ENCODE results near the gene ANKRD31.
"Not testable (repeated sequence)": the region's sequence is repeated elsewhere in the genome, so short reads cannot be mapped to it uniquely, and the experiment has no call there.

The ANKRD31 gene

GRCh38 chr5:75275756-75276155 lies 39.1 kb upstream of the ANKRD31 start:
- TF ChIP-seq, protein P1, sequence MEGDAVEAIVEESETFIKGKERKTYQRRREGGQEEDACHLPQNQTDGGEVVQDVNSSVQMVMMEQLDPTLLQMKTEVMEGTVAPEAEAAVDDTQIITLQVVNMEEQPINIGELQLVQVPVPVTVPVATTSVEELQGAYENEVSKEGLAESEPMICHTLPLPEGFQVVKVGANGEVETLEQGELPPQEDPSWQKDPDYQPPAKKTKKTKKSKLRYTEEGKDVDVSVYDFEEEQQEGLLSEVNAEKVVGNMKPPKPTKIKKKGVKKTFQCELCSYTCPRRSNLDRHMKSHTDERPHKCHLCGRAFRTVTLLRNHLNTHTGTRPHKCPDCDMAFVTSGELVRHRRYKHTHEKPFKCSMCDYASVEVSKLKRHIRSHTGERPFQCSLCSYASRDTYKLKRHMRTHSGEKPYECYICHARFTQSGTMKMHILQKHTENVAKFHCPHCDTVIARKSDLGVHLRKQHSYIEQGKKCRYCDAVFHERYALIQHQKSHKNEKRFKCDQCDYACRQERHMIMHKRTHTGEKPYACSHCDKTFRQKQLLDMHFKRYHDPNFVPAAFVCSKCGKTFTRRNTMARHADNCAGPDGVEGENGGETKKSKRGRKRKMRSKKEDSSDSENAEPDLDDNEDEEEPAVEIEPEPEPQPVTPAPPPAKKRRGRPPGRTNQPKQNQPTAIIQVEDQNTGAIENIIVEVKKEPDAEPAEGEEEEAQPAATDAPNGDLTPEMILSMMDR (IDR thresholded peaks at IDR 0.05; ENCODE audit: insufficient read depth, low read depth, low read length, missing control alignments): no peak
- no peak for DNase-seq (ENCODE audit: low read depth)
- H3K4me3 ChIP-seq (ENCODE audit: low read length): no peak overlapping the region

DNA sequence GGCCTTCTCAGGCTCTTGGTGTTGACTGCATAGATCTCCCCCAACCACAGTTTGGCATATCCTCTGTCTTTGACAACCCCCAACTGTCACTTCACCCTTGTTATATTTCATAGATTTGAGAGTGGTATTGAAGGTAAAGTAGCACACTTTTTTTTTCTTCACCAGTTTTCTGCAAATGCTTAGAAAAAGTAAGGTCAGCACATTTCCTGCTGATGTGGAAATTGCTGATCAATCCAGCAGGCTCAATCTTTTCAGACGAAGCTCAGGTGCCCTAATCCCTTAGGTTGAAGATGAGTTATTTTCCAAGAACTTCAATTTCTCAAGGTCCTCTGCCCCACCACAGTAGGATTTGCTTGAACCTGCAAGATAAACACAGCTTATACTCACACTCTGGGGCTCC lies 38.5 kb upstream of the ANKRD31 start:
- no peak for DNase-seq (ENCODE audit: low read depth)
- H3K4me3 ChIP-seq (ENCODE audit: low read length): no peak overlapping the region
- TF ChIP-seq, protein P1 (IDR thresholded peaks at IDR 0.05; ENCODE audit: insufficient read depth, low read depth, low read length, missing control alignments): no peak

- TF ChIP-seq, protein P1 (IDR thresholded peaks at IDR 0.05; ENCODE audit: insufficient read depth, low read depth, low read length, missing control alignments): no peak
- no peak for DNase-seq (ENCODE audit: low read depth)
- no peak overlapping the region for H3K4me3 ChIP-seq (ENCODE audit: low read length)
Measured at GRCh38 chr5:75274486-75274885, 37.8 kb upstream of the ANKRD31 start.

GRCh38 chr5:75270605-75271004 lies 33.9 kb upstream of the ANKRD31 start:
- DNase-seq (ENCODE audit: low read depth); H3K4me3 ChIP-seq (ENCODE audit: low read length): not testable (repeated sequence)

DNA sequence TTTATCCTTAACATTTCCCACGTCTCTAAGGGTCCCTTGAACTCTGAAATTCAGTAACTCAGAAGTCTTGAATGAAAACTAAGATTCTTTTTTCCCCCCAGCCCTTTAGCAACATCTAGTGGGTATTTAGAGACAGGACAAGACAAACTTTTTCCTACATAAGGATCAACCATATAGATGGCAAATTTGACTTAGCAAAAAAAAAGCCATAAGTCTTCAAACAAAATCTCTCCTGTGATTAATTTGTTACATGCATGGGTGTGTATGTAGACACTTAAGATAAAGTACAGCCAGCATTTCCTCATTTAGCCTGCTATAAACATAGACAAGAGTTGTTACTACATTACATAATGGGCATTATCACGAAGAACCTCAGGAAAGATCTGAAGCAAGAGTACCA lies 29.1 kb upstream of the ANKRD31 start:
- peak; percentile 70 for DNase-seq (ENCODE audit: low read depth)
- TF ChIP-seq, protein P1 (IDR thresholded peaks at IDR 0.05; ENCODE audit: insufficient read depth, low read depth, low read length, missing control alignments): peak; percentile 73
- no peak overlapping the region for H3K4me3 ChIP-seq (ENCODE audit: low read length)

- H3K4me3 ChIP-seq (ENCODE audit: low read length): no peak overlapping the region
- no peak for DNase-seq (ENCODE audit: low read depth)
- TF ChIP-seq, protein P1 (IDR thresholded peaks at IDR 0.05; ENCODE audit: insufficient read depth, low read depth, low read length, missing control alignments): no peak
Measured at GRCh38 chr5:75262271-75262670, 25.6 kb upstream of the ANKRD31 start.

DNA sequence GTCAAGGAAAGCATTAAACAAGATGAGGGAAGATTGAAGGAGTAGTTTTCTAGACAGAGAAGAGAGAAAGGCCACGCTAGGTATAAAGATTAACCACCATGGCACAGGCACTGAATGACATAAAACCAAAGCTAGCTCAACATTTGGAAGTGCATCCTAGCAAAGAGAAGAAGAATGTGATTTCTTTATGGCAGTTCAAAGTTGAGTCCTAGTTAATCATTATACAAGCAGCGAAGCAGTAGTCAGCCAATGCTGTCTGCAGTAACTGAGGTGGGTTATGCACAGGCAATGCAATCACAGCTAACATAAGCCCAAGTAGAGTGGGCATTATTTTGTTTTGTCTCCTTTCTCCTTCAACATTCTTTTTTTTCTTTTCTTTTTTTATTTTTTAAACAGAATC lies 24.0 kb upstream of the ANKRD31 start:
- TF ChIP-seq, protein P1 (IDR thresholded peaks at IDR 0.05; ENCODE audit: insufficient read depth, low read depth, low read length, missing control alignments): no peak
- DNase-seq (ENCODE audit: low read depth): no peak
- H3K4me3 ChIP-seq (ENCODE audit: low read length): no peak overlapping the region

GRCh38 chr5:75250452-75250851 lies 13.8 kb upstream of the ANKRD31 start:
- not testable (repeated sequence) for H3K4me3 ChIP-seq (ENCODE audit: low read length)

More at GRCh38 chr5:75250452-75250851, 13.8 kb upstream of the ANKRD31 start:
- DNase-seq (ENCODE audit: low read depth): not testable (repeated sequence)

Data from epithelial cell of esophagus (primary cell).